Stimulated activated naive CD8-positive, alpha-beta T cell treated with anti-CD3 and anti-CD28 coated beads, Interleukin-15, Interleukin-2, amounts not matched to agents 100 ng/mL and 50 ng/mL, for 24 hours (primary cell): ENCODE measurements around the gene P3R3URF.
A peak's percentile ranks its signal among the peaks of the same experiment; 100 is the strongest.

Experiments used
- H3K27ac Mint-ChIP-seq: one replicate; pipeline ENCODE4 v1.8.0; 2021; ENCODE audit warnings: mild to moderate bottlenecking, mixed read lengths
- H3K27me3 Mint-ChIP-seq: one replicate; pipeline ENCODE4 v1.8.0; 2021; ENCODE audit warnings: mixed read lengths
- H3K36me3 Mint-ChIP-seq: one replicate; pipeline ENCODE4 v1.8.0; 2021; ENCODE audit warnings: low read depth, mixed read lengths
- H3K4me1 Mint-ChIP-seq: one replicate; pipeline ENCODE4 v1.8.0; 2021; ENCODE audit warnings: low read depth, mixed read lengths
- H3K4me3 Mint-ChIP-seq: one replicate; pipeline ENCODE4 v1.8.0; 2021; ENCODE audit warnings: mild to moderate bottlenecking, mixed read lengths
- H3K9me3 Mint-ChIP-seq: one replicate; pipeline ENCODE4 v1.8.0; 2021; ENCODE audit warnings: mixed read lengths

Gene P3R3URF

GRCh38 chr1:46186076-46186475 lies 9.8 kb upstream of the P3R3URF start:
- Mint-ChIP-seq H3K27me3 (no peaks in the 10 kb centered on the region), H3K36me3 (peaks cover 4% of the 10 kb centered on the region), H3K4me3 (no peak overlapping the region), H3K4me1 (peaks cover 26% of the 10 kb centered on the region), H3K9me3 (no peaks in the 10 kb centered on the region), H3K27ac (no peak overlapping the region)

- Mint-ChIP-seq H3K27ac (peak overlapping the region; percentile 89), H3K4me3 (peak overlapping the region; percentile 65), H3K36me3 (peaks cover 4% of the 10 kb centered on the region), H3K4me1 (peaks cover 26% of the 10 kb centered on the region), H3K27me3 (no peaks in the 10 kb centered on the region), H3K9me3 (no peaks in the 10 kb centered on the region)
These were observed 8.8 kb upstream of the P3R3URF start for GRCh38 chr1:46184920-46185658.

GRCh38 chr1:46183926-46184557 lies 7.8 kb upstream of the P3R3URF start:
- Mint-ChIP-seq H3K4me1 (peaks cover 26% of the 10 kb centered on the region), H3K36me3 (no peaks in the 10 kb centered on the region), H3K9me3 (no peaks in the 10 kb centered on the region), H3K27me3 (no peaks in the 10 kb centered on the region), H3K4me3 (no peak overlapping the region), H3K27ac (peak overlapping the region; percentile 89)

- no peaks in the 10 kb centered on the region for H3K9me3 Mint-ChIP-seq
- H3K4me3 Mint-ChIP-seq: no peak overlapping the region
- no peaks in the 10 kb centered on the region for H3K27me3 Mint-ChIP-seq
- no peak overlapping the region for H3K27ac Mint-ChIP-seq
- H3K4me1 Mint-ChIP-seq: peaks cover 26% of the 10 kb centered on the region
- H3K36me3 Mint-ChIP-seq: no peaks in the 10 kb centered on the region
These were observed 7.0 kb upstream of the P3R3URF start for GRCh38 chr1:46183079-46183847.

- no peaks in the 10 kb centered on the region for H3K27me3 Mint-ChIP-seq
- no peak overlapping the region for H3K27ac Mint-ChIP-seq
- H3K36me3 Mint-ChIP-seq: no peaks in the 10 kb centered on the region
- peaks cover 26% of the 10 kb centered on the region for H3K4me1 Mint-ChIP-seq
- H3K4me3 Mint-ChIP-seq: no peak overlapping the region
- no peaks in the 10 kb centered on the region for H3K9me3 Mint-ChIP-seq
These were observed 5.3 kb upstream of the P3R3URF start for GRCh38 chr1:46181343-46182260.

GRCh38 chr1:46180082-46180616 lies 3.9 kb upstream of the P3R3URF start:
- H3K9me3 Mint-ChIP-seq: no peaks in the 10 kb centered on the region
- peaks cover 16% of the 10 kb centered on the region for H3K4me1 Mint-ChIP-seq
- H3K4me3 Mint-ChIP-seq: no peak overlapping the region
- H3K27me3 Mint-ChIP-seq: no peaks in the 10 kb centered on the region
- no peak overlapping the region for H3K27ac Mint-ChIP-seq
- no peaks in the 10 kb centered on the region for H3K36me3 Mint-ChIP-seq

GRCh38 chr1:46179138-46180081 lies 3.1 kb upstream of the P3R3URF start:
- Mint-ChIP-seq H3K4me3 (no peak overlapping the region), H3K27ac (no peak overlapping the region), H3K36me3 (no peaks in the 10 kb centered on the region)

GRCh38 chr1:46175243-46175642 lies 1.0 kb downstream of the P3R3URF start:
- Mint-ChIP-seq H3K4me1 (no peaks in the 10 kb centered on the region), H3K27ac (no peak overlapping the region), H3K9me3 (no peaks in the 10 kb centered on the region), H3K27me3 (no peaks in the 10 kb centered on the region), H3K36me3 (no peaks in the 10 kb centered on the region), H3K4me3 (no peak overlapping the region)

More at GRCh38 chr1:46179138-46180081, 3.1 kb upstream of the P3R3URF start:
- Mint-ChIP-seq H3K9me3 (no peaks in the 10 kb centered on the region), H3K27me3 (no peaks in the 10 kb centered on the region), H3K4me1 (peaks cover 9% of the 10 kb centered on the region)

- Mint-ChIP-seq H3K27ac (no peak within 1 kb of the TSS), H3K9me3 (no peaks in the 10 kb centered on the region), H3K4me3 (no peak within 1 kb of the TSS), H3K27me3 (no peaks in the 10 kb centered on the region), H3K36me3 (no peaks in the 10 kb centered on the region), H3K4me1 (no peaks in the 10 kb centered on the region)
These were observed 1.6 kb downstream of the P3R3URF start, which contains the start of gene TSPAN1 for GRCh38 chr1:46174448-46175231. TSPAN1 (plus strand) TSS chr1:46175087; CDS start chr1:46181108, 6,021 bp downstream.

GRCh38 chr1:46173361-46173856 lies 2.9 kb downstream of the P3R3URF start:
- Mint-ChIP-seq H3K27me3 (no peaks in the 10 kb centered on the region), H3K27ac (no peak overlapping the region), H3K9me3 (no peaks in the 10 kb centered on the region), H3K36me3 (no peaks in the 10 kb centered on the region), H3K4me3 (no peak overlapping the region), H3K4me1 (no peaks in the 10 kb centered on the region)

- H3K9me3 Mint-ChIP-seq: no peaks in the 10 kb centered on the region
- no peak overlapping the region for H3K4me3 Mint-ChIP-seq
- H3K4me1 Mint-ChIP-seq: peaks cover 5% of the 10 kb centered on the region
- H3K27ac Mint-ChIP-seq: no peak overlapping the region
- H3K27me3 Mint-ChIP-seq: no peaks in the 10 kb centered on the region
- H3K36me3 Mint-ChIP-seq: no peaks in the 10 kb centered on the region
These were observed 4.0 kb downstream of the P3R3URF start for GRCh38 chr1:46172321-46172720.

GRCh38 chr1:46171871-46172270 lies 4.4 kb downstream of the P3R3URF start:
- Mint-ChIP-seq H3K27me3 (no peaks in the 10 kb centered on the region), H3K9me3 (no peaks in the 10 kb centered on the region), H3K4me1 (peaks cover 9% of the 10 kb centered on the region), H3K4me3 (no peak overlapping the region), H3K27ac (no peak overlapping the region), H3K36me3 (no peaks in the 10 kb centered on the region)

GRCh38 chr1:46171351-46171750 lies 4.9 kb downstream of the P3R3URF start:
- Mint-ChIP-seq H3K4me3 (no peak overlapping the region), H3K4me1 (peaks cover 15% of the 10 kb centered on the region), H3K27me3 (no peaks in the 10 kb centered on the region), H3K27ac (no peak overlapping the region), H3K36me3 (no peaks in the 10 kb centered on the region), H3K9me3 (no peaks in the 10 kb centered on the region)
